Measurements from ENCODE around the gene CDK8. TPM values are rescaled to one million over a fixed set of nuclear protein-coding genes. Genes with fewer than 3 reads are reported as not detected.
A peak's percentile ranks its signal among the peaks of the same experiment; 100 is the strongest.

CDK8 gene
- total and polyA plus RNA-seq, 9 of the 15 experiments (the other 6 are each of a cell fraction or from before 2014, with no cell fraction given): 11.3 to 33.7 (median 20.3) TPM

GRCh38 chr13:26225896-26226617 lies 27.9 kb upstream of the CDK8 start:
- ChIA-PET CTCF (ENCODE audit: low intra/inter-chr PET ratio) (no interaction called here), POLR2A (no interaction called here)
- Histone ChIP-seq H3K4me1 (replicated peaks in 1 of 2; ENCODE audit: control insufficient read depth in 2 of 2, insufficient read depth in 2 of 2, low read length in 2 of 2) (peaks cover 12 to 15% of the 10 kb centered on the region in 2 experiments; a peak in 4 of 5 replicates), H3K36me3 (ENCODE audit: control insufficient read depth, insufficient read depth, low read length) (no peaks in the 10 kb centered on the region), H3K4me3 (no peak overlapping the region), H4K20me1 (replicated peaks; ENCODE audit: control insufficient read depth, insufficient read depth, low read length) (no peaks in the 10 kb centered on the region), H3K4me2 (ENCODE audit: insufficient read depth, low read length) (peak overlapping the region; percentile 41), H3K9ac (ENCODE audit: insufficient read depth in 1 of 2, low read depth in 2 of 2, low read length in 2 of 2) (no peak overlapping the region), H3K79me2 (ENCODE audit: control insufficient read depth, insufficient read depth, low read length) (peaks cover 7% of the 10 kb centered on the region), H2AFZ (ENCODE audit: low read depth, low read length) (peak overlapping the region; percentile 57), H3K9me3 (replicated peaks; ENCODE audit: control insufficient read depth, insufficient read depth, low read depth, low read length) (no peaks in the 10 kb centered on the region), H3K27ac (ENCODE audit: extremely low read depth, low read depth, low read length) (no peak overlapping the region), H3K9me1 (ENCODE audit: control insufficient read depth, insufficient read depth, low read length) (no peaks in the 10 kb centered on the region), H3K27me3 (ENCODE audit: control insufficient read depth in 2 of 2, insufficient read depth in 2 of 2, low read length in 2 of 2) (no peaks in the 10 kb centered on the region)
- DNase-seq (ENCODE audit: extremely low read depth in 1 of 4, low spot score in 3 of 4) (peak in 1 of 4 experiments; percentile 23), ATAC-seq (no peak), FAIRE-seq (peak; percentile 49)
- 33% methylated on average over 7 of the region's 7 CpGs for WGBS (ENCODE audit: insufficient coverage, low coverage, missing lambda C conversion rate)
- no TSS peak for BruUV-seq (replicated peaks)
- intact Hi-C loops (cut with micrococcal nuclease) (no loop called here), in situ Hi-C loops (cut with MboI) (no loop called here)
- TF ChIP-seq SAFB (IDR thresholded peaks at IDR 0.05; ENCODE audit: borderline replicate concordance, low read depth, low read length) (no peak), NCOR1 (IDR thresholded peaks at IDR 0.05) (peak; percentile 24; the same call in 1 of the 2 replicates), CBFA2T2 (conservative IDR thresholded peaks at IDR 0.05) (peak; percentile 67), ZNF583 (CRISPR knock-in tag; IDR thresholded peaks at IDR 0.05) (no peak), TAL1 (IDR thresholded peaks at IDR 0.05) (peak; percentile 46; the same call in 1 of the 2 replicates), CBFA2T3 (IDR thresholded peaks at IDR 0.05) (peak; percentile 69), ARID1B (IDR thresholded peaks at IDR 0.05) (0 out of 2 replicates have a peak, but pooled peaks have one; percentile 16), NFIC (IDR thresholded peaks at IDR 0.05) (0 out of 2 replicates have a peak, but pooled peaks have one; percentile 8), TCF3 (CRISPR knock-in tag; IDR thresholded peaks at IDR 0.05) (peak; percentile 54)

Measured in K562 (cell line).